Lower leg skin (tissue), 3 donors: ENCODE results near the gene MRPL57.

Experiments
- CTCF ChIP-seq, 3 donors: fragments of 450-650 bp; IDR thresholded peaks; one replicate each; pipeline ENCODE4 v1.5.1; 2016; ENCODE audit warnings: antibody characterized with exemption in 3 of 3, mild to moderate bottlenecking in 3 of 3, moderate library complexity in 2 of 3
- POLR2A ChIP-seq, 2 donors: fragments of 450-650 bp; IDR thresholded peaks; one replicate each; pipeline ENCODE4 v1.6.1; 2016 to 2017; ENCODE audit warnings: antibody characterized with exemption in 2 of 2, mild to moderate bottlenecking in 1 of 2, moderate library complexity in 1 of 2

GRCh38 chr13:21181671-21182070 is 5.2 kb downstream of the MRPL57 start:
- TF ChIP-seq CTCF (IDR thresholded peaks at IDR 0.05) (no peak), POLR2A (IDR thresholded peaks at IDR 0.05) (no peak)
